ENCODE results near the gene ZNF599.
A peak's percentile ranks its signal among the peaks of the same experiment; 100 is the strongest.

The ZNF599 gene

GRCh38 chr19:34722353-34722752, 50.7 kb downstream of the ZNF599 start:
- DNase-seq (ENCODE audit: low spot score in 2 of 2) (no peak), ATAC-seq (no peak)
- no peak overlapping the region for H3K4me3 Mint-ChIP-seq
- H3K4me1 Mint-ChIP-seq, result no peaks in the 10 kb centered on the region
- H3K27ac Mint-ChIP-seq, result peak overlapping the region; percentile 10
- peaks cover 4% of the 10 kb centered on the region for H3K36me3 Mint-ChIP-seq
- H3K9me3 Mint-ChIP-seq, result no peaks in the 10 kb centered on the region

- ATAC-seq (no peak), DNase-seq (ENCODE audit: low spot score in 2 of 2) (no peak)
- H3K27ac Mint-ChIP-seq, result no peak overlapping the region
- peaks cover 7% of the 10 kb centered on the region for H3K9me3 Mint-ChIP-seq
- H3K36me3 Mint-ChIP-seq, result no peaks in the 10 kb centered on the region
- H3K4me3 Mint-ChIP-seq, result no peak overlapping the region
- H3K4me1 Mint-ChIP-seq, result peaks cover 6% of the 10 kb centered on the region
These were observed 57.7 kb downstream of the ZNF599 start for GRCh38 chr19:34715357-34715756.

GRCh38 chr19:34713262-34713637, 59.8 kb downstream of the ZNF599 start:
- Mint-ChIP-seq H3K9me3 (peaks cover 7% of the 10 kb centered on the region), H3K4me1 (peaks cover 6% of the 10 kb centered on the region), H3K36me3 (no peaks in the 10 kb centered on the region), H3K27ac (no peak overlapping the region), H3K4me3 (no peak overlapping the region)
- ATAC-seq (no peak), DNase-seq (ENCODE audit: low spot score in 2 of 2) (no peak)

- Mint-ChIP-seq H3K9me3 (peaks cover 7% of the 10 kb centered on the region), H3K27ac (no peak overlapping the region), H3K4me3 (no peak overlapping the region), H3K4me1 (peaks cover 6% of the 10 kb centered on the region), H3K36me3 (no peaks in the 10 kb centered on the region)
- peak; percentile 70 for ATAC-seq
- DNase-seq (ENCODE audit: low spot score in 2 of 2), result peak; percentile 40 to 72
These were observed 60.4 kb downstream of the ZNF599 start for GRCh38 chr19:34712395-34713261.

- Mint-ChIP-seq H3K27ac (no peak overlapping the region), H3K36me3 (no peaks in the 10 kb centered on the region), H3K9me3 (peaks cover 7% of the 10 kb centered on the region), H3K4me1 (peaks cover 6% of the 10 kb centered on the region), H3K4me3 (no peak overlapping the region)
- DNase-seq (ENCODE audit: low spot score in 2 of 2) (no peak), ATAC-seq (no peak)
These were observed 61.1 kb downstream of the ZNF599 start for GRCh38 chr19:34711890-34712289.
